HG02588 (cell line): ENCODE data around the gene MEG3.

Experiments
- ATAC-seq: cut with Tn5 transposase; IDR thresholded peaks from one replicate; pipeline ENCODE4 v1.9.1; 2021; ENCODE audit warnings: mild to moderate bottlenecking, moderate library complexity; ENCODE audit not compliant: unreplicated experiment

Gene MEG3

DNA sequence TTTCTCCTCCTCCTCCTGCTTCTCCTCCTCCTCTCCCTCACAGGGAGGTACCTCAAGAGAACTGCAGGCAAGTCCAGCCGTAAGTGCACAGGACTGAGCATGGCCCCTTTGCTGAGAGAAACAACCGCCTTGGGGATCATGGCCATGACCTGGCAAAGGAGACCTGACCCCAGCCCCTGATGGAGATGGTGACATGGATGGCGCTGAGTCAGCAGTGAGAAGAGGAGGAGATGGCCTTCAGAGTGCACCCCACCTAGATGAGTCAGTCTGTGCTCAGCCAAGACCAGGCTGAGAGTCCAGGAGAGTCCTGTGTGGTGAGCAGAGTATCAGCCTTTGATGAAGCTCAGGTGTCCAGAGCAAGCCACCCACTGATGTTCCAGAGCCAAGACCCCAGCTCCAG lies 36.4 kb downstream of the MEG3 start:
- ATAC-seq, result no peak

DNA sequence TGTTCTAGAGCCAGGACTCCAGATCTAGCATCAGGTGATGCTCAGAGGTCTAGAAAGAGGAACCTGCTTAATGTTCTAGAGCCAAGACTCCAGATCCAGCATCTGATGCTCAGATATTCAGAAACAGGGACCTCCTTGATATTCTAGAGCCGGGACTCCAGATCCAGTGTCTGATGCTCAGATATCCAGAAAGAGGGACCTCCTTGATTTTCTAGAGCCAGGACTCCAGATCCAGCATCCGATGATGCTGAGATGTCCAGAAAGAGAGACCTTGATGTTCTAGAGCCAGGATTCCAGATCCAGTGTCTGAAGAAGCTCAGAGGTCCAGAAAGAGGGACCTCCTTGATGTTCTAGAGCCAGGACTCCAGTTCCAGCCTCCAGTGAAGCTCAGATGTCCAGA lies 36.9 kb downstream of the MEG3 start:
- no peak for ATAC-seq

DNA sequence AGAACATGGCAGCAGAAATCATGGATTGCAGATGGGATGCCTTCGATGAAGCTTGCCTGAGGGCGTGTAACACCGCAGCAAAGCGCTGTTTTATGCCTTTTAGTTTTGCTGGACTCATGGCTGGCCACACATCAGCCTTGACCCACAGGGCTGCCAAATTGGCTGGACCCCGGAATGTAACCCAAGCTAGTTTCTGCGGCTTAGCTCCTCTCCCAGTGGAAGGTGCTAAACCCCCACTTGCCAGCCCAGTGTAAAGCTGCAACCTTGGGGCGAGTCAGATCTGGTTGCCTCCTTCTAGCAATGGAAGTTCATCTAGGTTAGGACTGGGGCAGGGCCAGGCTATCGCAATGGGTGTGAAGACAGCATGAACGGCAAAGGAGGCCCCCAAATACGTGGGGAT lies 38.3 kb downstream of the MEG3 start:
- no peak for ATAC-seq

GRCh38 chr14:100864960-100865681 lies 39.2 kb downstream of the MEG3 start:
- ATAC-seq, result no peak

- ATAC-seq, result no peak
Measured at GRCh38 chr14:100865682-100866591, 40.0 kb downstream of the MEG3 start.

GRCh38 chr14:100866666-100867630 lies 41.0 kb downstream of the MEG3 start:
- no peak for ATAC-seq

- no peak for ATAC-seq
Measured at GRCh38 chr14:100867631-100868315, 41.9 kb downstream of the MEG3 start.

DNA sequence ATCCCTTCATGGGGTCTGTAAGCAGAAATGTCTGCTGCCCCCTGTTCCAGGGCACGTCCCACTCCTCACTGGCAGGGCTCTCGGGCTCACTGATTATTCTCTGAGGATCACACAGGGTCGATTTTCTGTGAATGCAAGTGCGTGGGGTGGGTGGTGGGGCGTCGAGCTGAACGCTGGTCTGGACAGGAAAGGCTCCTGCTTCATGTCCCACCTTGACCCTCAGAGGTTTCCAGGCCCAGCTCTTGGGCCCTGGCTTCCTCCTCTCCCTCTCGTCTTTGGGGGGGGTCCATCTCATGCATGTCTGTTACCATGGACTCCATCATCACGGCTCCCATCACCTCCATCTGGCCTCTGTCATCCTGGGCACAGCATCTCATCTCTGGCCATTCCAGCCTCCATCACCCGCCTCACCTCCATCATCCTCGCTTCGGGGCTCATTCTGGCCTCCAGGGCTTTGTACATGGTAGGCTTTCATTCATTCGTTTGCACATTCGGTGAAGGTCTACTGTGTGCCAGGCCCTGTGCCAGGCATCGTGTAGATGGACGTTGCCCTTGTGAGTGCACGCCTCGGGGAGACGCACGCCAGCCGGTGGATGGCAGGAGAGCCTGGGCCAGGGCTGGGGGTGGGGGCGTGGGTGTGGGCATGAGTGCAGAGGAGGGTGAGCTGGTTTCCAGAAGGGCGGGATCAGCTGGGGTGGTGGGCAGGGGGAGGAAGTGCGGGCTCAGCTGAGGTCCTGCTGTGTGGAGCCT lies 42.9 kb downstream of the MEG3 start:
- no peak for ATAC-seq

GRCh38 chr14:100871234-100872186 lies 45.6 kb downstream of the MEG3 start:
- no peak for ATAC-seq

- ATAC-seq, result no peak
Measured at GRCh38 chr14:100872259-100873095, 46.6 kb downstream of the MEG3 start.

GRCh38 chr14:100873096-100873482 lies 47.2 kb downstream of the MEG3 start:
- ATAC-seq, result no peak

DNA sequence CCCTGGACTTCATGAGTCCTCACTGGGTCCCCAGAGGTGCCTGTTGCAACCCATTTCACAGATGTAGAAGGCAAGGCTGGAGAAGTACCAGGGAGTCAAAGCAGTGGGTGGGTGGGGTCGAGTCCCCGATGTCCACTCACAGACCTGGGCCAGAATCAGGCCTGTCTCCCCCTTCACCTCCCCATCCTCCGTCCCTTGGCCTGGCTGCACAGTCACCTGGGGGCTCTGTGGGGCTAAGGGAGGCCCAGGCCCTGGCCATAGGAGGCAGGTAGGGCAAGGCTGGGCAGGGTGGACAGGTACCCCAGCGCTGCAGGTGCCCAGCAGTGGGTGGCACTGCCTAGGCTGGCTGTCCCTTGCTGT lies 48.1 kb downstream of the MEG3 start:
- no peak for ATAC-seq

DNA sequence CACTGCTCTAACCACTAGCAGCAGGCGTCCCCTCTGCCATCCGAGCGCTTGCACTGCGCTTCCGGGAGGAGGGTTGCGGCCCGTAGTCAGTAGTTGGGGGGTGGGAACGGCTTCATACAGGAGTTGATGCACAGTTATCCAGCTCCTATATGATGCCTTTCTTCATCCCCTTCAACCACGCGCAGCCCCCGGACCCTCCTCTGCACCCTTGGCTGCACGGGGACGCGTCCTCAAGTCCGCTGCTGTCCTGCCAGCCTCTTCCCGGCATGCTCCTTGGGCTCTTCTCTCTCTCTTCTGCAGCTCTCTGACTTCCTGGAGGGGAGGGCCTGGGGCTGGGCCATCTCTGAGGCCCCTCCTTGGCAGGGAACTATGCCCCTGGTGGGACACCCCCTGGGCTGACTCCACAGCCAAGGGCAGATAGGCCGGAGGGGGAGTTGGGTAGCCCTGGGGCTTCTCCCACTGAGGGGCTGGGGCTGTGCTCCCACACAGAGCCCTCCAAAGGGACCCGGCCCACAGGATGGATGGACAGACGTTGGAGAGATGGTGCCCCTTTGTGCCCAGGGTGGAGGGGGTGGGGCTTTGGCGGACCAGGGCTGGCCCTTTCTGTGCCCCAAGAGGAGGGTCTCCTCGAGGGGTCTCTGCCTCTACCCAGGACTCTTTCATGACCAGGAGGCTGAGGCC lies 48.6 kb downstream of the MEG3 start:
- no peak for ATAC-seq

- no peak for ATAC-seq
Measured at GRCh38 chr14:100875126-100875525, 49.2 kb downstream of the MEG3 start.

- ATAC-seq, result no peak
Measured at GRCh38 chr14:100875861-100876590, 50.1 kb downstream of the MEG3 start.

- ATAC-seq, result no peak
Measured at GRCh38 chr14:100878271-100879146, 52.6 kb downstream of the MEG3 start.
